HG03095 (cell line): ENCODE measurements around the gene EPHA3.
"Not testable (repeated sequence)": the region's sequence is repeated elsewhere in the genome, so short reads cannot be mapped to it uniquely, and the experiment has no call there.

Source experiments
- ATAC-seq: cut with Tn5 transposase; IDR thresholded peaks from one replicate; pipeline ENCODE4 v1.9.1; 2021; ENCODE audit warnings: moderate library complexity; ENCODE audit not compliant: unreplicated experiment

The EPHA3 gene

DNA sequence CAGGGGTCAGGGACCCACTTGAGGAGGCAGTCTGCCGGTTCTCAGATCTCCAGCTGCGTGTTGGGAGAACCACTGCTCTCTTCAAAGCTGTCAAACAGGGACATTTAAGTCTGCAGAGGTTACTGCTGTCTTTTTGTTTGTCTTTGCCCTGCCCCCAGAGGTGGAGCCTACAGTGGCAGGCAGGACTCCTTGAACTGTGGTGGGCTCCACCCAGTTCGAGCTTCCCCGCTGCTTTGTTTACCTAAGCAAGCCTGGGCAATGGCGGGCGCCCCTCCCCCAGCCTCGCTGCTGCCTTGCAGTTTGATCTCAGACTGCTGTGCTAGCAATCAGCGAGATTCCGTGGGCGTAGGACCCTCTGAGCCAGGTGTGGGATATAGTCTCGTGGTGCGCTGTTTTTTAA lies 243.5 kb downstream of the EPHA3 start:
- ATAC-seq = not testable (repeated sequence)

DNA sequence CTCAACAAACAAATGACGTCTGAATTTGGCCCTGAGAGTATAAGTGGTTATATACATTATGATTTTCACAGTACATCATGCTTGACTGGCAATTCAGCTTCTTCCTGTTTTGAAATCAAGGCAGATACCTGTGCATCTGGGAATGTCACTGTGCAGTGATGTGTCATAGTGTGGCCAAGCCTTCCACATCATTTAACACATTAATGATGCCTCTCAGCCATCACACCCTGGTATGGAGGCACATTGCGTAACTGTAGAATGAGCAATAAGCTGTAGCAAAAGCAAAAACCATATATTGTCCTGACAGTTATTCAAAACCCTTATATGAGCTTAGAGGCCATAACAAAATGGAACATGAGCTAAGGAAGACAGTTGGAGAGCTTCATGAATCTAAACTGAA lies 246.0 kb downstream of the EPHA3 start:
- no peak for ATAC-seq

DNA sequence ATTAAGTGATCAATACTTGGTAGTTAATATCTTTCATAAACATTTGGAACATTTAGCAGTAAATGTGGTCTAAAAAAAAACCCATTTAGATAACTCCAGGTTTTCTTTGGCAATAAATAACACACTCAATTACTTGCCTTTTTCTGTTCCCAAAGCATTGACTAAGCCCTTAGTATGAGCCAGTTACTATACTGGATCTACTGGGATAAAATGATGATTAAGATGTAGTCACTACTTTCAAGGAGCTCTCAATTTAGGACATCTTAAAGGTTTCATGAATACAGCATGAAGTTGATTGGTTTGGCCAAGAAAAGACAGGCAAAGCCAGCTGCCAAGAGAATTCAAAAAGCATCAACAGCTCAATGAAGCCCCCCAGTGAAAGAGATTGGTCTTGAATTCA lies 250.9 kb downstream of the EPHA3 start:
- ATAC-seq = no peak

DNA sequence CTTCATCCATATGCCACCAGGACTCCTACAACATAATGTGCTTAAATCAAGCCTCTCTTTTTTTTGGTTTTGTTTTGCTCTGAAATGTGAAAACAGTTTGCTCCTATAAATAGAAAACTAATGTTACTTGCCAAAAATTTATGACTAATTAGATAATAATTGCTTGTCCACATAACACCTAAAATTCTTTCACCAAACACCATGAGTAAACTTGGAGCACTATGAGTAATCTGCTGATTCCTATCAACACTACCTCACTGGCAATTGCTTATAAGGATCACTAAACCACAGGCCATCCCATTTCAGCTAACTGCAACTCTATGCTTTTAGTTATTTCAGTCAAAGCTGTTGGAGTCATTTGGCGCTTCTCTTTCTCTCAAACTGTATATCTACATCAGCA lies 252.7 kb downstream of the EPHA3 start:
- ATAC-seq = no peak

- no peak for ATAC-seq
These were observed 255.1 kb downstream of the EPHA3 start for GRCh38 chr3:89362496-89362895.

DNA sequence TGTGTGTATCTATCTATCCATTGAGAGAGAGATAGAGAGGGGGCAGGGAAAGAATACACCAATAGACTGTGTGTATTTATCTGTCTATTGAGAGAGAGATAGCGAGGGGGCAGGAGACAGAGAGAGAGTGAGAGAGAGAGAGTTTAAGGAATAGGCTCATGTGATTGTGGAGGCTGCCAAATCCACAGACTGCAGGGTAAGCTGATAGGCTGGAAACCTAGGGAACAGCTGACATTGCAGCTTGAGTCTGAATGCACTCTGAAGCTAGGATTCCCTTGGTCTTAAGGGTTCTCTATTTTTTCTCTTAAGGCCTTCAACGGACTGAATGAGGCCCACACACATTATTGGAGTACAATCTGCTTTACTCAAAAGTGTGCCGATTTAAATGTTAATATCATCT lies 255.8 kb downstream of the EPHA3 start:
- no peak for ATAC-seq

DNA sequence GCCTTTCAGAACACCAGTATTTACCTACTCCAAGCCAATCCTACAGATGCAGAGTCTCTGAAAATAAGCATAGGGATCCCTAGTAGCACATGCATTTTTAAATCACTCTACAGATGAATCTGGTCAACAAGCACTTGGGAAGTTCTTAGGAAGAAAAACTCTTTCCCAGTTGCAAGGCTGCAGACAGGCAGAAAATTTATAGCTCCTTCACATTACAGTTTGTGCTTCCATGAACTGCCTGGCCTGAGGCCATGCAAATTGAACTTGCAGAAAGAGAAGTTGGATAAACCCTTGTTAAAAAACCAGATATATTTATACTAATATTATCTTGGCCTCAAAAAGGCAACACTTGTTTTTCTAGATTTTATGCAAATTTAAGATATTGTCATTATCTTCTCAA lies 256.9 kb downstream of the EPHA3 start:
- no peak for ATAC-seq

DNA sequence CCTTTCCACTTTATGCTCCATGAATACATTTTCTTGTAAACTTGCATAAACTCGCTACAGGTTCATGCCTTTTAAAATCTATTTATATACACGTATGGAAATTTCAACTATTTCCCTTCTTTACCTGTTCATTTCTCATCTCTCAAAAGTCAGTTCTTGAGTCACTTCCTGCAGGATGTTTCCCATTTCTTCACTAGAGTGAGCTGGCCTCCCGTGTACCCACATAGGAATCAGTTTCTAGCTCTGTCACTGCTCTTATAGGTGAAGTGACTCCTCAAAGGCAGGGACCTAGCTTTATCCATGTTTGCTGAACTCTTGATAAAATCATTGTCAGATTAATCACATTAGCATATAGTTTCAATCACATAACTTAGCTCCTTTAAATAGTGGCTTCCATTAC lies 259.7 kb downstream of the EPHA3 start:
- ATAC-seq = no peak

- no peak for ATAC-seq
These were observed 261.4 kb downstream of the EPHA3 start for GRCh38 chr3:89368846-89369245.

DNA sequence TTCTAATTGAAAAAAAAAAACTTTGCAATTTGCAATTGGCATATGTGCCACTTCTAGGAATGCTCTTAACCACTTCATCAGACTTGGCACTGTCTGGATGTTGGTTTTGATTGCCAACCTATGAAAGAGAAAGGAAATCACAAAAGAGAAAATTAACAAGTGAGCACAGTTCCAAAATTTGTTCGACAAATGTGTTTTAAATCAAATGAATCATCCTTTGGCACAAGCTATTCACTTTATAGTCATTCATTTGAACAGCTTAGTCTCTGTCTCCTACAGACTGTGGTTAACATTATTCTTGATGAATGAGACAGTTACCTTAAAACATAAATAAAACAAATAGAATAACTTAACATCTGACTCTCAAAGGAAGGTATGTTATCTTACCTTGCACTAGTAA lies 265.0 kb downstream of the EPHA3 start:
- ATAC-seq = no peak

GRCh38 chr3:89373434-89373833 lies 266.0 kb downstream of the EPHA3 start:
- ATAC-seq = no peak

GRCh38 chr3:89375451-89375850 lies 268.0 kb downstream of the EPHA3 start:
- no peak for ATAC-seq

GRCh38 chr3:89380016-89380415 lies 272.6 kb downstream of the EPHA3 start:
- ATAC-seq = no peak

DNA sequence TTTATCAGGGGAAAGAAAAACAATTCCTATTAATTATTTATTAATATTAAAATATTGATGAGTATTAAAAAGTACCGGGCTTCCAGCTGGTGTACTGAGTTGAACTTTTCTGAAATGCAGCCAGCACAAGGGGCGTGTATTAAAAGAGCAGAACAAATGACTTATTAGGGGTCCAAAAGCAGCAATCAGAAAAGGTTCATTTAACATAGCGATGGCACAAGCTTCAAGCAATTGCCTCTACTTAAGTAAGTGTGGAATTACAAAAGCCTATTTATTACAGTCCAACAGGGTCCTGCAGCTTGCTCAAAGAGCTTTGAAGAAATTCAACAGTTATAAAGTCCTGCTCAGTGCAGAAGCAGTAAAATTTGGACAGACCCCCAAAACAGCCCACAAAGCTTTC lies 285.6 kb downstream of the EPHA3 start:
- no peak for ATAC-seq

DNA sequence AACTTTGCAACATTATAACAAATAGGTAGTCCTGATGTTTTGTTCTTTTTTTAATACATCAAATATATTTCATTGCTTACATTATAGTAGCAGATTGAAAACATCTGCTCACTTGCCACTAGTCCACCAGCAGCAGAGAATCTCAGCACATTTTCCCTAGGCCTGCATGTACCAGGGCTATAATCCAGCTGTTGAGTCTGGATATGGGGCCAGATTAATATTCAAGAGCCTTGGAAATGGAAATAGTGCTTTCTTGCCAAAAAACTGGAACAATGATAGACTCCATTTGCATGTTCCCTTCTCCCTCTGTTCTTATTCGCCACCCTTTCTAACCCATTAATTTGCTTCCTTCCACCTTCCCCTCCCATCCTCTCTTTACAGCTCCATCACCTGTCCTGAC lies 288.0 kb downstream of the EPHA3 start:
- no peak for ATAC-seq

- no peak for ATAC-seq
These were observed 288.6 kb downstream of the EPHA3 start for GRCh38 chr3:89395996-89396395.

GRCh38 chr3:89402051-89402450 lies 294.6 kb downstream of the EPHA3 start:
- no peak for ATAC-seq

DNA sequence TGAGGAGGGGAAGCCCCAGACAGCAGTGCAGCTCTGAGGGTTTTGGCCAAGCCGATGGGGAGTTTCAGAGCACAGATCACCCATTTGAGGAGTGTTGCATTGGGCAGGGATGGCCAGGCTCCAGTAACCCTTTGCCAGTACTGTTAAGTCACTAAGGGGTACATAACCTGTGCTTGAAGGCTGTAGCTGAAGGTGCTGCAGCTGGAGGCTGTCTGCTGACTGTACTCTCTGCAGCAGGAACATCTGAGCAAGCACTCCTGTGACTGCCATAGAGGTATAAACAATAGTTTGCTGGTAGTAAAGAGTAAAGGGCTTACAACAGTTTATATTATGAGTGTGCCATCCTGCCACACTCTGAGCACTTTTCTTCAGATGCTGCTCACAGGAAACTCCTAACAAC lies 297.8 kb downstream of the EPHA3 start:
- no peak for ATAC-seq

GRCh38 chr3:89405593-89405992 lies 298.2 kb downstream of the EPHA3 start:
- no peak for ATAC-seq

- ATAC-seq = no peak
These were observed 303.8 kb downstream of the EPHA3 start for GRCh38 chr3:89411201-89411600.

DNA sequence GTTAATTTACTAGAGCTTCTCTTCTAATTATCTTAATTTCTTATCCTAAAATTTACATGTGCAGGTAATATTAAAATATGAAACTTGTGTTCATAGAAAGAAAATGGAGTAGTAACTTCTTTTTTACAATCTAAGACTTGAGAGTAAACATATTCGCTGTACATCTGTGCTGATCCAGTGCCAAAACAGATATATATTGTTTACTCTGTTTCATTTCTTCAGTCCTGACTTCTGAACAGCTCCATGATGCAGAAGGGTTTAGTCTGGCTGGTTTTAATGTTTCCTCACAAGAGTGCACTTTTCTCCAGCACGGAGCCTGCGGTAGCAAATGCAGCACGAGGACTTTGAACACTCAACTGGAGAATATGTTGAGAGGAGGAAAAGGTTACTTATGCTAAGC lies 306.8 kb downstream of the EPHA3 start:
- ATAC-seq = no peak

- ATAC-seq = no peak
These were observed 312.3 kb downstream of the EPHA3 start for GRCh38 chr3:89419647-89420241.

GRCh38 chr3:89426060-89426459 lies 318.6 kb downstream of the EPHA3 start:
- ATAC-seq = no peak
